Ramos (cell line): ENCODE data around the gene XRRA1.
"Not testable (repeated sequence)": the region's sequence is repeated elsewhere in the genome, so short reads cannot be mapped to it uniquely, and the experiment has no call there.

ENCODE experiments used
- in situ Hi-C: fragments of 300-500 bp; cut with MboI; formaldehyde crosslinking; loops from one replicate; pipeline ENCODE4 v1.14.3; 2022; ENCODE audit warnings: low sequenced_read_pairs; ENCODE audit not compliant: unreplicated experiment

XRRA1 gene, protein sequence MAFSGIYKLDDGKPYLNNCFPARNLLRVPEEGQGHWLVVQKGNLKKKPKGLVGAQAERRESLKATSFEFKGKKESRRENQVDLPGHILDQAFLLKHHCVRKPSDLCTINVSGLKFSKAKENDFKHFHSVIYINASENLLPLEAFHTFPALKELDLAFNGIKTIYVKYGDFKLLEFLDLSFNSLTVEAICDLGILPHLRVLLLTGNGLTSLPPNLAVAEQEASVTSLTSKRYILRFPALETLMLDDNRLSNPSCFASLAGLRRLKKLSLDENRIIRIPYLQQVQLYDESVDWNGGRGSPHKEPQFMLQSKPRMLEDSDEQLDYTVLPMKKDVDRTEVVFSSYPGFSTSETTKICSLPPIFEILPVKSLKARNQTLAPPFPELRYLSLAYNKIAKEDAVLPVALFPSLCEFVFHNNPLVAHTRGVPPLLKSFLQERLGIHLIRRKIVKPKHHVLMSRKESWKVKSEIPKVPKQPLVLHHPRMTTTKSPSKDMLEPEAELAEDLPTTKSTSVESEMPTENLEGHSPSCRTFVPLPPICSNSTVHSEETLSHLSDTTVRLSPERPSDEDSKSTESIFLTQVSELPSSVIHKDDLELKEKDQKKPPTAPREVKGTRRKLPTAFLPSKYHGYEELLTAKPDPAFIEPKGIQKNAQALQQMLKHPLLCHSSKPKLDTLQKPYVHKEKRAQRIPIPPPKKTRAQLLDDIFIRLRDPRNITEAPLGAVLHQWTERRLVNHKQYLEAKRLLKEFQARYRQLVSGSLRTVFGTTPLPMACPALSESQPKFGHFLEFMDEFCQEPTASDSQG

DNA sequence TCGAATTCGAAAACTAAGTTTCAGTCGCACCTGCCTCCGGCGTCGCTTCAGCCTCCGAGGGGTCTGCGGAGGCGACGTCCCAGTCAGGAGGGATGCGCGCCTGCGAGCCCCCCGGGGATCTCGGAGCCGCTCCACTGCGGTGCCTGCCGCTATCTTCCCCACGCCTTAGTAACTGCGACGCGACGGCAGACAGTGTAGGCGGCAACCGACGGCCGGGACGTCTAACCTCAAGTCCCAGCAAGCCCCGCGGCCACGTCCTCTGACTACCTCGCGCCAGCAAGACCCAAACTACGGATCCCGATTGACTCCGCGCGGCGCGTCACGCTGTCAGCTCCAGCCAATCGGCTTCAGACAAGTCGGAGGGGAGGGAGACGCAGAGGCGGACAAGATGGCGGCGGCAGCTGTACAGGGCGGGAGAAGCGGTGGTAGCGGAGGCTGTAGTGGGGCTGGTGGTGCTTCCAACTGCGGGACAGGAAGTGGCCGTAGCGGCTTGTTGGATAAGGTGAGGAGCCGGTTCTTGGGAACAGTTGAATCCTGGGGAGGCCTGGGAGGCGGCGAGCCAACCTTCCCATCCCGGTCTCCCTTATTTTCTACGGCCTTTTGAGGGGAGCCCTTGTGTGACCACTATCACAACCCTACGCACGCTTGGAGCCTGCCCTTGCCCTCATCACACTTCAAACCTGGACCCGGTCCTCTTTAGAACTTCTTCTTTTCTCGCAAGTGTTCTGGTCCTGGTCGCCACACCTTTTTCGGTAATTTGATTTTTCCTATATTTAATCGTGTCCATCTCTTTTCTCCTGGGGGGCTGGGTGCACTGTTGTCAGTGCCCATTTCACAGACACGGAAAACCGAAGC lies at the start of gene XRRA1, which contains the start of gene SPCS2:
Gene XRRA1, minus strand, starts transcription at position 194 of the 855 bp plus-strand sequence. CDS start 8,213 bp downstream, outside the sequence.
Gene SPCS2, plus strand, starts transcription at position 369 of the 855 bp plus-strand sequence. Its CDS starts 20 bp downstream, at position 389.
- in situ Hi-C loops = no loop called here

DNA sequence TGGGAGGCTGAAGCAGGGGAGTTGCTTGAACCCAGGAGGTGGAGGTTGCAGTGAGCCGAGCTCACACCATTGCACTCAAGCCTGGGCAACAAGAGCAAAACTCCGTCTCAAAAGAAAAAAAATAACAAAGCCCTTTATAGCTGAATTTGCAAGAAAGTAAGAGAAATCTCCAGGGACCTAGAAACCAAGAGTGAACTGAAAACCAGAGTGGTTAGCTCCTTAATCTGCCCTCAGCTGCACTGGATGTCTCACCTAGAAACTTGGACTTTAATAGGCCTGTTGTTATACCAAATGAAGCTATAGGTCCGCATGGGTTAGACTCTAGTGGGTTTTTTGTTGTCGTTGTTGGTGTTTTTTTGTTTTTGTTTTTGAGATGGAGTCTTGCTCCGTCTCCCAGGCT lies 44.0 kb upstream of the XRRA1 start:
- in situ Hi-C loops = no loop called here

DNA sequence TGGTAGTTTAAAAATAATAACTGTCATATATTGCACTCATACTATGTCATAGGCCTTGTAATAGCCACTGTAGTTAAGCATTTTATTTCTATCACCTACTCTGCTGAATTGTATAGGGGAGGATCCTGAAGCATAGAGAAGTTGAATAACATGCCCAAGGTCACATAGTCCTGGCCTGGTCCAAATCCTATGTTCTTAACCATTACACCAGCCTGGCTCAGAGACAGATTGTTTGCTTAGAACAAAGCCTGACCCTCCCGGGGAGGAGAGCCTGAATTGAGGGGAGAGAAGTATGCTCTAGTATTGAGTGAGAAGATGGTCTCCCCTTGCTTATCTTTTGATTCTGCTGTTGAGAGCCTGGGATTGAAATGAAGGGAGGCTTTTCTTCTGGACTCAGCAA lies 42.0 kb upstream of the XRRA1 start:
- in situ Hi-C loops = no loop called here

DNA sequence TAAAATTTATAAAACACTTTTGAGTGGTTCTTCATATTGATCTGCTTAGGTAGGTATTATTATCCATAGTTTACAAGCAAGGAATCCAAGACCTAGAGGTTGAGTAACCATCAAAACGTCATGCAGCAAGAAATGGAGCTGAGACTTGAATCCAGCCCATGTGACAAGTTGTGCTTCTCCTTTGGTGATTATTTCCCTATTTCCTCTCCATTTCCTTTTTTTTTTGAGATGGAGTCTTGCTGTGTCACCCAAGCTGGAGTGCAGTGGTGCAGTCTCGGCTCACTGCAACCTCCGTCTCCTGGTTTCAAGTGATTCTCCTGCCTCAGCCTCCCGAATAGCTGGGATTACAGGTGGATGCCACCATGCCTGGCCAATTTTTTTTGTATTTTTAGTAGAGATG lies 41.3 kb upstream of the XRRA1 start:
- in situ Hi-C loops = not testable (repeated sequence)

DNA sequence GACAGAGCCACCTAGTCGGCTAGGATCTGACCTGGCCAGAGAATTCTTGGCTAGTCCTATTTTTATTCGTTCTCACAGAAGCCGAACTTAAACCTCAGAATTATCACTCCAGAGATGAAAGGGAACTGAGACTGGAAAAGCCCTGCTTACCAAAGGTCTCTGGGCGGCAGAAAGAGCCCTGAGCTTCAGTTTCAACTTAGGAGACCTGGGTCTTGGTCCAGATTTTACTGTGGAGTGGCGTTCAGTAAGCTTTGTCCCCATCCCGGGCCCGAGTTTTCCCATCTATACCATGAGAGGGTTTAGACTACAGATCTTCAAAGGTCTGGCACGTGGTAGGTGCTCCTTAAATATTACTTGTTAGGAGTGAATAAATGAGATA lies 40.4 kb upstream of the XRRA1 start:
- in situ Hi-C loops = no loop called here

DNA sequence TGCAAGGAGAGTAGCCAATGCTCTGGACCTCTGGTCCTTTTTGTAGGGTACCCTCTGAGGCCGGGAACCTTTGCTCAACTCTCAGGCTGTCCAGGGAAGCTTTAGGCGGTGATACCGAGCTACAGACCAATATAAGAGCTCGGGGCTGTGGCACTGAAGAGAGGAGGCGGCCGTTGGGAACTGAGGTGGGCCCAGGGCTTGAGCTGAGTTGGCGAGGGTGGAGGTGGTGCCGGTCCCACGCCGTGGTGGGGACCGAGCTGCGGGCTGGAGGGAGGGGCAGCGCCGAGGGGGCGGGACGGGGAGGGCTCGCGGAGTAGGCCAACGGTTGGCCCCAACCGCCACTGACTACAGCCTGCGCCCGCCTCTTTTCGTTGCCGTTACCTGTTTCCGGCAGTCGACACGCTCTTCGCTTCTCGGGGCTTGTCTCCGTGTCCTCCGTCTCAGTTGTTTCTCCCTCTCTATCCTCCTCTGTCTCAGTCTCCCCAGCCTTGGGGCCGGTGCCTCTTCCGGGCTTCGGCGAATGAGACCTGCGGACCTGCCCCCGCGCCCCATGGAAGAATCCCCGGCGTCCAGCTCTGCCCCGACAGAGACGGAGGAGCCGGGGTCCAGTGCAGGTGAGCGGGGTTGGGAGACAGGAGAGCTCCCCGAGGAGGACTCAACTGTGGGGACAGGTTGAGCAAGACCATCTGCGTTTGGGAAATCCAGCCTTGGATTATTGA lies 39.8 kb upstream of the XRRA1 start, which contains the start of gene NEU3:
Gene NEU3, plus strand, starts transcription at position 393 of the 719 bp plus-strand sequence. Its CDS starts 128 bp downstream, at position 521.
- in situ Hi-C loops = no loop called here

DNA sequence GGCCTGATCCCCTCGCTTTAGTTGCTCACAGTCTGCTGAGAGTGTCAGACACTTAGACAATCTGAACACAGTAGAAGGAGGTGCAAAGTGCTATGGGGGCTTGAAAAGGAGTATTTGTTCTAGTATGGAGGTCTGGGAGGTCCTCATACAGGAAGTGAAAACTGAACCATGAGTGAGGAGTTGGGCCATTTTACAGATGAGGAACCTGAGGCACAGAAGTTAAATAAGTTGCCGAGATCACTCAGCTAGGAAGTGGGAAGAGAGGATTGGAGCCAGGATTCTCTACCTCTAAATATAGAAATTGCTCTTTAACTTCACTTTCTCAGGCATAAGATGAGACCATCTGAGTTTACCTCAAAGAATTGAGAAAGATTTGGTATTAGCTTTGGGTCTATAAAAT lies 35.8 kb upstream of the XRRA1 start:
- in situ Hi-C loops = no loop called here

DNA sequence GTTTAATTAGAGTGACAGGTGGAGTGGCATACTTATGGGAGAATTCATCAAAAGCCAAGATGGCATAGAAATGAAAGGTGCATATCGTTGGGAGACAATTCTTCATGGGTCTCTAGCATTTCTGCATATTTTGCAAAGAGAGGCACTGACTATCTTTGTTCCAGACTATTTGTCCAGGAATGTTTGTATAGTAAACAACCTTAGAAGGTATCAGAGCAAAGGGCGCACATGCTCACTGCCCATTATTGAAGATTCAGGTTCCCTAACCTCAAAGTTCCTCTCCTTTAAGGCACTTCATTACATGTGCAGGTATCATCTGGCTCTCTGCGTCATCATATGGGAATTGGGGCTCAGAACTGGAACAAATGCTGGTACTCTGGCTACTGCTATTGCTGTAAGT lies 35.2 kb upstream of the XRRA1 start:
- in situ Hi-C loops = no loop called here

DNA sequence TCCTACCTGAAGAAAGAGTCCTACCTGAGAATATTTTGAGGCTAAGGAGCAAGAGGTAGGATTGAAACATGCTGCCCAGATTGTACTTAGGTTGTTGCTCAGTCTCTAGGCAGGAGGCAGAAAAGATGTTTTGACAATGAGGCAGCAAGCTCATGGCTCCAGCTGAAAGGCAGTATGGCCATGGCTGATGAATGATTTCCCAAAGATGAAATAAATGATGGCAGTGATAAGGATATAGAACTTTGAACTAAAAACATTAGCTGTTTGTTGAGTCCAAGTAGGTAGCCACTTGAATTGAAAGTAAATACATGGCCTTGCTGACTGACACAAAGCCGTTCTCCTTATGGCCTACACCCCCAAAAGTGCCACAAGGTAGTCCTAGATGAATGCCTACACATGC lies 33.0 kb upstream of the XRRA1 start:
- in situ Hi-C loops = no loop called here

DNA sequence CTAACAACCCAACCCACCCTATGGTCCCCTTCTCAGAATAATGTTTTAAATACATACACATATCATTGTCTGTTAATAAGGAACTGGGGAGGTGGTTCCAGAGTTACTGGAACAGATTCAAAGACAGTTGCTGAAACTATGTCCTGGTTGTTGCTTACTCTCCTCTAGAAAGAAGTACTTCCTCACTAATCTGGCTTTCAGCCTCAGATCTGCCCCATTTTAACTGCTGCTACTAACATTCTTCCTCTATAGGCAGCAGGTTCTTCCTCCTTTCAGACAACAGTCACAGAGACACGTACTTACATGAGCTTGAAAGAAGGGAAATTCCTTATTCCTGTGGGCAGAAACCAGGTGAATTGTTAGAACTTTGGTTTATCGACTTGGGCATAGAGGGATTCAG lies 31.7 kb upstream of the XRRA1 start:
- in situ Hi-C loops = no loop called here

DNA sequence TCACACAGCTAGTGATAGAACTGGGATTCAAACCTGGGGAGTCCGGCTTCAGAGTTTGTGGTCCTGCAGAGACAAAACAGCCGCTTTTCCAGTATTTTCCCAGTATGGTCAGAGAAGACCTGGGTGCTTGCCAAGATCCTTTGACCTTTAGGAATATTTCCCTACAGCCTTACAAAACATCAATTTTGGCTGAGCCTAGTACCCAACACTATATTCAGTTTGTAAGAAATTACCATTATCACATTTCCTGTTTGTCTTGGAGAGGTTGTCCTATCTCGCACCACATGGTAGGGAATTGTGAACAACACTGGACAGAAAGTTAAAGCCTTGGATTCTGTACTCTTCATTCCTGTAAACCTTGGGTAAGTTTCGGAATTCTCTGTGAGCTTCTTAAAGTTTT lies 29.1 kb upstream of the XRRA1 start:
- in situ Hi-C loops = no loop called here

DNA sequence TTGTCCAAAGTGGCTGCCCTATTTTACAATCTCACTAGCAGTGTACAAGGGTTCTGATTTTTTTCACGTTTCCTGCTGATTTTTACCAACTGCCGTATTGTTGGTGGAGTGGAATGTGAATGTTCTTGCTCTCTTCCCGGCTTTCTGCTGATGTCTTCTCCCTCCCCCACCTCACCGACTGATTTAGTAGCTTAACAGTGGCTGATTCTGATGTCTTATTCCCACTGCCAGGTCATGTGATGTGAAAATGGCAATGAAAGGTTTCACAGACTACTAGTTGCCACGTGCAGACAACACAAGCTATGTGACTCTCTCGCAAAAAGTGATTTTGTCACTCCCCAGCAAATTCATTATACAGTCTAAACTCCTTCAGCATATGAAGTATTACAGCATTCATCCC lies 22.5 kb upstream of the XRRA1 start:
- in situ Hi-C loops = no loop called here

DNA sequence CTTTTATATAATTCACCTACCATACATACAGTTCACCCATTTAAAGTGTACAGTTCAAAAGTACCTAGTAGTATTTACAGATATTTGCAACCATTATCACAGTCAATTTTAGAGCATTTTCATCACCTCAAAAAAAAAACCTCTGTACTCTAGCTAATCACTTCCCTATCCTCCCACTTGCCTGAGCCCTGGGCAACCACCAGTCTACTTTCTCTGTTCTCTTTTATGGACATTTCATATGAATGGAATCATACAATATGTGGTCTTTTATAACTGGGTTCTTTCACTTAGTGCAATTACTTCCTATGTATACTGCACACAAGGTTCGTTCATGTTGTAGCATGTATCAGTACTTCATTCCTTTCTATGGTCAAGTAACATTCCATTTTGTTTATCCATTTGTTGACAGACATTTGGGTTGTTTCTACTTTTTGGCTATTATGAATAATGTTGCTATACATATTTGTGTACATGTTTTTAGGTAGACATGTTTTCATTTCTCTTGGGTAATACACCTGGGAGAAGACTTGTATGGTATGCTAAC lies 22.0 kb upstream of the XRRA1 start:
- in situ Hi-C loops = no loop called here

DNA sequence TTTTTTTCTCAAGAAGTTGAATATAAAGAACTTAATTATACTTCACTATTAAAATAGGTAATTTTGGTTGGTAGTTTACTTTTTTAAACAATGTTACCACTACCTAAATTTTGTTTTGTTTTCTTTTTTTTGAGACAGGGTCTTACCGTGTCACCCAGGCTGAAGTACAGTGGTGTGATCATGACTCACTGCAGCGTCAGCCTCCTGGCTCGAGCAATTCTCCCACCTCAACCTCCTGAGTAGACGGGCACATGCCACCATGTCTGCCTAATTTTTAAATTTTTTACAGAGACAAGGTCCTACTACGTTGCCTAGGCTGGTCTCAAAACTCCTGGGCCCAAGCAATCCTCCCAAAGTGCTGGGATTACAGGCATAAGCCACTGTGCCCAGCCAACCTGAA lies 17.8 kb upstream of the XRRA1 start:
- in situ Hi-C loops = no loop called here

DNA sequence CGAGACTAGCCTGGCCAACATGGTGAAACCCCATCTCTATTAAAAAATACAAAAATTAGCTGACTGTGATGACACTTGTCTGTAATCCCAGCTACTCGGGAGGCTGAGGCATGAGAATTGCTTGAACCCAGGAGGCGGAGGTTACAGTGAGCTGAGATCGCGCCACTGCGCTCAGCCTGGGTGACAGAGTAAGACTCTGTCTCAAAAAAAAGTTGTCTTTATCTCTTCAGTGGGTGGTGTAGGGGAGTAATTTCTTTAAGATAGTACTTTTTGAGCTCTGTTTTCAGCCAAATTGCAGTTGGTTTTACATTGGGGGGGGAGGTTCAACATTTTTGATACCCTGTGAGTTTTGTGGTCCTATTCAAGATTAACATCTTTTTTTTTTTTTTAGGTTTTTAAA lies 11.2 kb upstream of the XRRA1 start:
- in situ Hi-C loops = not testable (repeated sequence)

DNA sequence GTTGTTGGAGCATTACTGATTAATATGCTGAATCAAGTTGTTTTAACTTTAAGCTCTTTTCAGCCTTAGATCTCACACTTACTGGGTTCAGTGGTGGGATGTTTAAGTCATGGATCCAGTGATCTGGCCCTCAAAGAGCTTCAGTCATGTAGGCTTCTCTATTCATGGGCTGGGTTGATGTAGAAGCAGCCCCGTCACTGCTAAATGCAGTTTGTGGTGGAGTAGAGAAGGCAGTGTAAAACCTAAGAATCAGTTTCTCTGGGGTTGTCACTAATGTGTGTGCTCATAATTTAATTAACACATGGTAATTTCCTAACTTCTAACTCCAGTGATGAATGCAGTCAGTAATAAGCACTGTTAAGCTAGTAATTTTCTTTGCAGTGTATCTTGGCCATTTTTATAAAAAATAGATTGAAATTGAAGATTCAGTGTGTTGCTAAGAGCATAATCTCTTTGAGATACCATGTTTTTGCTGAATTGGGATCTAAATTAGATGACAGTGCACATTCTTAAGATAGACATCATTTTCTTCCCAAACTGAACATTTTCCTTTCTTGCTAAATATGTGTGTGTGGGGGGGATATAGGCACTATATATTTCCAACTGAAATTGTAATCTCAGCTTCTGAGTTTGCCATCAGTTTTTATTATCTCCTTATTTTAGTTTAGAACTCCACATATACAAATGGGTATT lies 9.2 kb upstream of the XRRA1 start:
- in situ Hi-C loops = no loop called here

DNA sequence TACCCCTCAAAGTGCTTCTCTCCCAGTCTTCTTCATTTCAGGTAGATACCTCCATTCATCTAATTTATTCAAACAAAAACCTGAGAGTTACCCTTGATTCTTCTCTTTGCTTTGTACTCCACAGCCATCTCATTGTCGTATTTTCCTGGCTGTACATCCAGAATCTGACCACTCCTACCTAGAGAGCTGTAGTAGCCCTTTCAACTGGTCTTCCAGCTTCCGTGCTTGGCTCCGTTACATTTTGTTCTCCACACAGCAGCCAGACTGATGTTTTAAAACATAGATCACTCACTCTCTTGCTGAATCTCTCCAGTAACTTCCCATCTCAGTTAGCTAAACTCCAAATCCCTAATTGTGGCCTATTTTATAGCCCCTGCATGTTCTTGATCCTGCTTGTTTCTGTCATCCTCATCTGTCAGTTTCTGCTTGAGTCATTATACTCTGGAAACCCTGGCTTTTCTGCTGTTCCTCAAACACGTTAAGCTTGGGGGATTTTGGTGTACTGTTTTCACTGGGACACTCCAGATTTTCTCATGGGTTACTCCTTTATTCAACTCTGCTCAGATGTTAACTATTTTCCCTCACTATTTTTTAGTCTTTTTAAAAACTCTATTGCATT lies 7.6 kb upstream of the XRRA1 start:
- in situ Hi-C loops = no loop called here

DNA sequence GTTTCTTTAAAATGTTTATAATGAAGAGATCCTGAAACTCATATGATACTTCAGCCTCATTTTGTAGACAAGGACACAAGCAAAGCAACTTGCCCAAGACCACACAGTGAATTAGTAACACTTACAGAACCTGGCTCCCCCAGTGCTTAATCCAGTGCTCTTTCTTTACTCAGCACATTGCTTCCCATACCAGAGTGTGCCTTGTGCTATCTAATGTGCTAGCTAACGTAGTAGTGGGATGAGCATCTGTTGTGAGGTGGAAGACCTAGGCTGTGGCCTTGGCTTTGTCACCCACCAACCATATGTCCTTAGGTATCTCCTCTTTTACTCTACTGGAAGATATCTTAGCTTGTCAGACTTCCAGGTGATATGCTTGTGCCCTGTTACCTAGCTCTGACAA lies 5.3 kb upstream of the XRRA1 start:
- in situ Hi-C loops = no loop called here

DNA sequence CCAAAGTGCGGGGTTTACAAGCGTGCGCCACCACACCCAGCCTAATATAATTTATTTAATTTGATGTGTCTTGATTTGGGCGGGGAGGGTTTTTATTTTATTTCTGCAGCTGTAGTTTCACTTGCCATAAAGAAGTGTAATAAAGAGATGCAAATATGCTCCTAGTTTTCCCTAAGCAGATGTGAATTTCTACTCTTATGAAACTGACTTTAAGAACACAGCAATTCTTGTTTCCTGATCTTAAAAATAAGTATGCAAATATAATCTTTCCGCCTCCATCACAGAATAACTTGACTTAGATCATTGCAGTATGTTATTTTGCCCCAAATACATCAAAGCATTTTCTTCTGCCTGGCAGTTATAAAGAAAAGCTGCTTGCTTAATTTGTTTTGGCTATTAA lies 4.6 kb upstream of the XRRA1 start:
- in situ Hi-C loops = no loop called here
